NCI-H2171 treated with DMSO at 0.1 percent for 48 hours (cell line): ENCODE measurements around the gene MINDY4.

Experiments used
- DNase-seq: peaks from one replicate; lab custom pipeline; 2025; lab: John Stamatoyannopoulos, UW

The MINDY4 gene

GRCh38 chr7:30932562-30932961 is 161.3 kb downstream of the MINDY4 start:
- DNase-seq: no peak

- DNase-seq: peak; percentile 55
Observed at GRCh38 chr7:30933124-30933974, 162.1 kb downstream of the MINDY4 start.

- no peak for DNase-seq
Observed at GRCh38 chr7:30934225-30934624, 163.0 kb downstream of the MINDY4 start.

- DNase-seq: no peak
Observed at GRCh38 chr7:30934732-30935568, 163.7 kb downstream of the MINDY4 start.

GRCh38 chr7:30935569-30935877 is 164.3 kb downstream of the MINDY4 start:
- DNase-seq: no peak

GRCh38 chr7:30936650-30937245 is 165.5 kb downstream of the MINDY4 start:
- DNase-seq: no peak

- DNase-seq: peak; percentile 9
Observed at GRCh38 chr7:30937416-30937815, 166.2 kb downstream of the MINDY4 start.

- DNase-seq: peak; percentile 88
Observed at GRCh38 chr7:30938435-30939316, 167.5 kb downstream of the MINDY4 start.

- no peak for DNase-seq
Observed at GRCh38 chr7:30941582-30942323, 170.5 kb downstream of the MINDY4 start.
